GM19043 (cell line): ENCODE data around the gene CACNA1S.

Experiments used
- ATAC-seq: cut with Tn5 transposase; IDR thresholded peaks from one replicate; pipeline ENCODE4 v1.9.1; 2021; ENCODE audit warnings: low read depth; ENCODE audit not compliant: unreplicated experiment

Gene CACNA1S

DNA sequence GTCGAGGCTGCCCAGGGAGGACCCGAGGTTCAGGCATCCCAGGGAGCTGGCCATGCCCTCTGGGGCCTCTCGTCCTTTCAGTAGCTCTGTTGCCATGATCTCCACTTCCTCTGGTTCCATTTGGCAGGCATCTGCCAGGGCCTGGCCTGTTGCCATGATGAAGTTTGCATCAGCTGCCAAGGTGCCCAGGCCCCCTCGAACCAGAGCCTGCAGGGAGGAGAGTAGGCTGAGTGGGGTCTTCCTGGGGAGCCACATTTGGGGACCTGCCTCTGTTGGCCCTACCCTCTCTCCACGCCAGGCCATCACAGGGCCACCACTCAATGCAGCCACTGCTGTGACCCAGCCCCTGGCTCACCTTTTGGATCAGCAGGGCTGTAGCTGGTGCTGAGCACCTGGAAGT is 72.3 kb downstream of the CACNA1S start:
- no peak for ATAC-seq

DNA sequence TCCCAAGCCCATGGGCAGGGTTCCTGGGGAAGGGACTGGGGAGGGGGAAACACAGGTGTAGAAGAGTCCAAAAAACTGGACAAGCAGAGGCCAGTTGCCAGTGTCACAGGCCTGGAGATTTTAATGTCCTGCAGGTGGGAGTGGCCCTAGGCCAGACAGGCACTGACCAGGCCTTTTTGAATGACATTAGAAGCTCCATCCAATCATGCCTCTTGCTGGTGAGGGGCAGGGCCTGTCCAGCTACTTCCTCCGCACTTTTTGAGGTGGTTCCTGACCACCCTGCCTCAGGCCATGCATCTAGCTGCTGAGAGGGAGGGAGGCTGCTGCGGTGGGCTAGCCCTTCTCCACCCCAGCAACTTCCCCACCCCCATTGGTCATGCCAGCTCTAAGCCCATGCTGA is 72.8 kb downstream of the CACNA1S start:
- no peak for ATAC-seq

- ATAC-seq = no peak
Measured at GRCh38 chr1:201038186-201038876, 73.9 kb downstream of the CACNA1S start.

GRCh38 chr1:201036188-201036842 is 75.9 kb downstream of the CACNA1S start:
- ATAC-seq = no peak

- no peak for ATAC-seq
Measured at GRCh38 chr1:201034671-201035070, 77.6 kb downstream of the CACNA1S start.

DNA sequence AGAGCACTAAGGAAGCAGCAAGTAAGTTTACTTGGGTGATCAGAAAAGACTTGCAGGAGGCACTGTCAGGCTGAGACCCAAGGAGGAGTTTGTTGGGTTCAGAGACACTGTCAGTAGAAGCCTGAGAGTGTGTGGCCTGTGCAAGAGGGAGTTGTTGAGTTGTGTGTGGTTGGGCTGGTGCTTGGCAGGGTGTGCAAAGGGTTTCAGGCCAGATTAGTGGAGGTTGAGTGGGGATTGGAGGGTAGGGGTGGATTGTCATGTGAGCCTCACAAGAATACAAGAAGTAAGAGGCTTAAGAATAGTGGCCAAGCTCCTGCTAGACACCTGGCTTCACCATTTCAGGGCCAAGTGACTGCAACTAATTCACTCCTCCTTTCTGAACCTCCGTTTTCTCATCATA is 79.8 kb downstream of the CACNA1S start:
- ATAC-seq = no peak

GRCh38 chr1:201028461-201028889 is 83.8 kb downstream of the CACNA1S start:
- ATAC-seq = no peak

DNA sequence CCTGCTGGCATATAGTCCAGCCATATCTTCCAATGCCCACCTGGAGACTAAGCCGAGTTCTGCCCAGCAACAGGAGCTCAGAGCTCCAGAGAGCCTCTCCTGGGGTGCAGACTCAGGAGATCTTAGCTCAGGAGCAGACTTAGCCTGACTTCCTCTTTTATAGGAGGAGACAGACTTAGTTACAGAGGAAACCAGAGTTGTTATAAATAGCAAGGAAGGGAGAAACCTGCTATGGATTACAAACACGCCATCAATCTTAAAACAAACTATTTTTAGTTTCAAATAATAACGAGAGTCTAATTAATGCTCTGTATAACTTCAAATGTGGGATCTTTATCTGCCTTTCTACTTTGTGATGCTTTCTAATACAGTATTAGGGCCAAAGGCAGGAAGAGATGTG is 85.4 kb downstream of the CACNA1S start:
- no peak for ATAC-seq

GRCh38 chr1:201026234-201026633 is 86.0 kb downstream of the CACNA1S start:
- ATAC-seq = no peak

DNA sequence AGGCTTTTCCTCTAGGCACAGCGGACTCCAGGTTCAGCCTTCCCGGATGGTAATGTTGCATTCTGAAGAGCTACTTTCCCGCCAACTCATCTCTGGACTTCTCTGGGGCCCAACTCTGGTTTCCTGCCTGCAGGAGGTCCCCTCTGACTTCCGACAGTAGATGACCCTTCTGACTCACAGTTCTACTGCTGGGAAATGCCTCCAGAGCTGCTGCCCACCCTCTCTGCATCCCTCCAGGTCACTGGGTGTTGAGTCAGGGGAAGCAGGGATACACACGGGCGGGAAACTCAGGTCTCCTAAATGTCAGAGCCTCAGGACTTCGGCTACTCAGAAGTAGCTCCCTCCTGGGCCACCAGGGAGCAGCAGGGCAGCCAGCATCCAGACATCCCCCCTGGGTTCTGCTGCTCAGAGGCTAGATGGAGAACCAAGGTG is 86.6 kb downstream of the CACNA1S start:
- peak; percentile 24 for ATAC-seq

- ATAC-seq = no peak
Measured at GRCh38 chr1:201024625-201024998, 87.6 kb downstream of the CACNA1S start.

- ATAC-seq = no peak
Measured at GRCh38 chr1:201023920-201024624, 88.2 kb downstream of the CACNA1S start.

GRCh38 chr1:201023517-201023902 is 88.7 kb downstream of the CACNA1S start, which contains the start of gene KIF21B:
Gene KIF21B, minus strand, starts transcription at chr1:201023714. Its CDS starts 331 bp downstream, at chr1:201023383.
- ATAC-seq = peak; percentile 49

- ATAC-seq = no peak
Measured at GRCh38 chr1:201022820-201023516, 89.3 kb downstream of the CACNA1S start.

- no peak for ATAC-seq
Measured at GRCh38 chr1:201022493-201022819, 89.8 kb downstream of the CACNA1S start.

DNA sequence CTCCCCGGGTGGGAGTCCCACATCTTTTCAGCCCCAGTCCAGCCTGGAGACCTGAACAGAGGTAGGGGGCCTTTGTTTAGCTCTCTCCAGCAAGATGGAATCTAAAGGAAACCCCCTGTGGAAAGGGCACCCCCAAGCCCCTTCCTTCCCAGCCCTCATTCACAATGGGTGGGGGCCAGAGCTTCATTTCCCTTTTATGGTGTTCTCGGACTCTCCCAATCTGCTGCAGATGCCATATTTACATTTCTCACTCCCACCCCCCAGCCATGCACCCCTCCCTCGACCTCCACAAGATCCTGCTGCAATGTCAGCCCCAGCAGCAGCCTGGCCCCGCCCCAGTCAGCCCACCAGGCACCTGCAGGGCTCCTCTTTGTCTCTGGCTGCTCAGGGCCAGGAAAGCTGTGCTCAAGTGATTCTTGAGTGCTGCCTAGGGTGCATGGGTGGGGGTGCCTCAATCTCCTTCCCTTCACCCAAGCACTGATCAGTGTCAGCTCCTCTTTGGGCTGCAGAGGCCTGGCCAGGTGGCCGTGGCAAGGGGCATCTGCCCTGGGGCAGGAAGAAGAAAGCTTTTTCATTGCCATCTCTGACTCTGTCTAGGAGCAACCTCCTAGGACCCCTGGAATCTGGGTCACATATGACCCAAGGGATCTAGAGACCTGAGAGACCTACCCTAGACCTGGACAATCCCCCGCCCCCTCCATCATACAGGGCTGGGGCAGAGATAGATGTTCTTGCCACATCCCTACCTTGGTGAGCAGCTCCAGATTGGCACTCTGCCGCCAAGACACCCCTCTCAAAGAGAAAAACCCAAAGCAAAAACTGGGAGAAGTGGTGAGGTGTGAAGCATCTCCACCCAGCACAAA is 90.4 kb downstream of the CACNA1S start:
- ATAC-seq = no peak

GRCh38 chr1:201020721-201021629 is 91.3 kb downstream of the CACNA1S start:
- ATAC-seq = no peak

GRCh38 chr1:201020040-201020591 is 92.1 kb downstream of the CACNA1S start:
- ATAC-seq = no peak
